Measurements from ENCODE around the gene NFKBIL1.
"Not testable (repeated sequence)": the region's sequence is repeated elsewhere in the genome, so short reads cannot be mapped to it uniquely, and the experiment has no call there.

The NFKBIL1 gene

GRCh38 chr6:31546958-31547726 is at the start of gene NFKBIL1:
Gene NFKBIL1, plus strand, starts transcription at chr6:31547608. Its CDS starts 87 bp downstream, at chr6:31547695.
- DNase-seq, result peak; percentile 96

GRCh38 chr6:31498748-31499147 is 48.7 kb upstream of the NFKBIL1 start:
- no peak for DNase-seq

GRCh38 chr6:31499648-31500047 is 47.8 kb upstream of the NFKBIL1 start:
- DNase-seq, result not testable (repeated sequence)

- no peak for DNase-seq
These were observed 44.8 kb upstream of the NFKBIL1 start for GRCh38 chr6:31502586-31502985.

GRCh38 chr6:31509036-31509435 is 38.4 kb upstream of the NFKBIL1 start:
- DNase-seq, result not testable (repeated sequence)

- DNase-seq, result no peak
These were observed 37.4 kb upstream of the NFKBIL1 start for GRCh38 chr6:31510007-31510406.

- no peak for DNase-seq
These were observed 33.8 kb upstream of the NFKBIL1 start for GRCh38 chr6:31513456-31514165.

GRCh38 chr6:31521835-31522234 is 25.6 kb upstream of the NFKBIL1 start:
- no peak for DNase-seq

- no peak for DNase-seq
These were observed 21.9 kb upstream of the NFKBIL1 start for GRCh38 chr6:31525553-31525931.

GRCh38 chr6:31525932-31526591 is 21.3 kb upstream of the NFKBIL1 start:
- no peak for DNase-seq

- no peak for DNase-seq
These were observed 19.1 kb upstream of the NFKBIL1 start for GRCh38 chr6:31528307-31528777.

- no peak for DNase-seq
These were observed 18.5 kb upstream of the NFKBIL1 start, which contains the start of gene MCCD1 for GRCh38 chr6:31528821-31529328. Gene MCCD1, plus strand, starts transcription at chr6:31528962. Its CDS starts 53 bp downstream, at chr6:31529015.

- DNase-seq, result no peak
These were observed 17.9 kb upstream of the NFKBIL1 start for GRCh38 chr6:31529329-31530150.

GRCh38 chr6:31530659-31531058 is 16.7 kb upstream of the NFKBIL1 start:
- no peak for DNase-seq

GRCh38 chr6:31531162-31531561 is 16.2 kb upstream of the NFKBIL1 start:
- no peak for DNase-seq

GRCh38 chr6:31531771-31532643 is 15.4 kb upstream of the NFKBIL1 start:
- DNase-seq, result no peak

- DNase-seq, result no peak
These were observed 14.6 kb upstream of the NFKBIL1 start for GRCh38 chr6:31532644-31533454.

- DNase-seq, result no peak
These were observed 14.0 kb upstream of the NFKBIL1 start for GRCh38 chr6:31533455-31533841.

GRCh38 chr6:31534011-31534410 is 13.4 kb upstream of the NFKBIL1 start:
- DNase-seq, result no peak

- no peak for DNase-seq
These were observed 12.8 kb upstream of the NFKBIL1 start for GRCh38 chr6:31534521-31535040.

Data from NK-92 treated with Interleukin-12 subunit alpha and Interleukin-12 subunit beta, amount 100 ng/mL, for 24 hours (cell line).